ENCODE results near the gene CDH13. TPM values are rescaled to one million over a fixed set of nuclear protein-coding genes. Genes with fewer than 3 reads are reported as not detected.

CDH13 gene
- total and polyA plus RNA-seq, 10 of the 15 experiments (the other 5 are each of a cell fraction or from before 2014, with no cell fraction given) = under 0.01 to 0.05 TPM; not detected in 8

- H3K9ac ChIP-seq (ENCODE audit: control insufficient read depth, insufficient read depth, low read length) = no peak overlapping the region; the same call in 1 of the 2 replicates
- SMC1A ChIA-PET (ENCODE audit: uncharacterized antibody, unreplicated experiment) = interaction anchor here (2.0 to 2.2 kb wide), 2 partner anchors 10 to 21 kb away, joined by 5 to 8 read pairs; no protein-coding TSS in a partner anchor
Measured at GRCh38 chr16:82650804-82651203, 24.0 kb downstream of the CDH13 start.

DNA sequence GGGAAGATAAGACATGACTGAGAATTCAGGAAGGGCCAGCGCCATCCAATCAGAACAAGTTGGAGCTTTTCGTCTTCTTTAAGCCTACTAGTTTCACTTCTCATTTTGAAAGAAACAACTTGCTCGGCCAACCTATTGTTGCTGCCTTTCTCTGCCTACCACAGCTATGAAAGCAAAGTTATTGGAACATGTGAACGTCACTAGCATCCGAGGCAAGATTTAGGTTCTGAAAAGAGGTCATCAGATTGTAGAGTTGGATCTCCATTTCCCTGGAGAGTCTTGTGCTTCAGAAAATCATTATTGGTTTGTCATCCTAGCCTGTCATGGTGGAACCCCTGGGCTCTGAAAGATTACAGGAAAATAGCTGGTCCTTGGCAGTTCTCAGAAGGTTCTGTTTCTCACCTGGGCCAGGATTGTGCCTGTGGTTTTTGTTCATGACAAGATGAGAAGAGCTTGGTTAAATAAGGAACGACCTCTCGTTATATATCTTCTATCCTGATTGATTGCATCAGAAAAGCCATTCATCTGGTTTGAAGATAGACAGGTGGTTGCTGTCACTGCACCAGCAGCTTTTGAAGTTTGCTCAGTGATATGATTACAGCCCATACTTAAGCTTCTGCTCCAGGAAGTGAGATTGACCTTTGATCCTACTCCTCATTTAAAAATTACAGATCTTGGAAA lies 25.3 kb downstream of the CDH13 start:
- TSS peak; percentile 80 for BruUV-seq (replicated peaks)
- no peak overlapping the region for H3K4me3 ChIP-seq
- POLR2A ChIA-PET = interaction anchor here (0.5 to 1.7 kb wide), 2 partner anchors 9 kb away, joined by 4 to 8 read pairs; no protein-coding TSS in a partner anchor
- no peak for TF ChIP-seq HCFC1 (IDR thresholded peaks at IDR 0.05; ENCODE audit: low read length)
- TF ChIP-seq SIX5 (IDR thresholded peaks at IDR 0.05; ENCODE audit: low read depth, low read length, severe bottlenecking) = no peak
- 0 out of 2 replicates have a peak, but pooled peaks have one; percentile 4 for TF ChIP-seq SMC3 (IDR thresholded peaks at IDR 0.05; ENCODE audit: borderline replicate concordance, low read length)
- peak; percentile 72 for TF ChIP-seq RUNX3 (IDR thresholded peaks at IDR 0.05; ENCODE audit: low read length)
- TF ChIP-seq, protein P1, sequence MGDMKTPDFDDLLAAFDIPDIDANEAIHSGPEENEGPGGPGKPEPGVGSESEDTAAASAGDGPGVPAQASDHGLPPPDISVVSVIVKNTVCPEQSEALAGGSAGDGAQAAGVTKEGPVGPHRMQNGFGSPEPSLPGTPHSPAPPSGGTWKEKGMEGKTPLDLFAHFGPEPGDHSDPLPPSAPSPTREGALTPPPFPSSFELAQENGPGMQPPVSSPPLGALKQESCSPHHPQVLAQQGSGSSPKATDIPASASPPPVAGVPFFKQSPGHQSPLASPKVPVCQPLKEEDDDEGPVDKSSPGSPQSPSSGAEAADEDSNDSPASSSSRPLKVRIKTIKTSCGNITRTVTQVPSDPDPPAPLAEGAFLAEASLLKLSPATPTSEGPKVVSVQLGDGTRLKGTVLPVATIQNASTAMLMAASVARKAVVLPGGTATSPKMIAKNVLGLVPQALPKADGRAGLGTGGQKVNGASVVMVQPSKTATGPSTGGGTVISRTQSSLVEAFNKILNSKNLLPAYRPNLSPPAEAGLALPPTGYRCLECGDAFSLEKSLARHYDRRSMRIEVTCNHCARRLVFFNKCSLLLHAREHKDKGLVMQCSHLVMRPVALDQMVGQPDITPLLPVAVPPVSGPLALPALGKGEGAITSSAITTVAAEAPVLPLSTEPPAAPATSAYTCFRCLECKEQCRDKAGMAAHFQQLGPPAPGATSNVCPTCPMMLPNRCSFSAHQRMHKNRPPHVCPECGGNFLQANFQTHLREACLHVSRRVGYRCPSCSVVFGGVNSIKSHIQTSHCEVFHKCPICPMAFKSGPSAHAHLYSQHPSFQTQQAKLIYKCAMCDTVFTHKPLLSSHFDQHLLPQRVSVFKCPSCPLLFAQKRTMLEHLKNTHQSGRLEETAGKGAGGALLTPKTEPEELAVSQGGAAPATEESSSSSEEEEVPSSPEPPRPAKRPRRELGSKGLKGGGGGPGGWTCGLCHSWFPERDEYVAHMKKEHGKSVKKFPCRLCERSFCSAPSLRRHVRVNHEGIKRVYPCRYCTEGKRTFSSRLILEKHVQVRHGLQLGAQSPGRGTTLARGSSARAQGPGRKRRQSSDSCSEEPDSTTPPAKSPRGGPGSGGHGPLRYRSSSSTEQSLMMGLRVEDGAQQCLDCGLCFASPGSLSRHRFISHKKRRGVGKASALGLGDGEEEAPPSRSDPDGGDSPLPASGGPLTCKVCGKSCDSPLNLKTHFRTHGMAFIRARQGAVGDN (IDR thresholded peaks at IDR 0.05) = peak; percentile 27; the same call in 1 of the 2 replicates
- 0 out of 2 replicates have a peak, but pooled peaks have one; percentile 43 for TF ChIP-seq TCF3 (IDR thresholded peaks at IDR 0.05; ENCODE audit: borderline replicate concordance, insufficient read depth, low read depth, low read length)
- no peak for TF ChIP-seq NFXL1 (IDR thresholded peaks at IDR 0.05; ENCODE audit: borderline replicate concordance)

More at GRCh38 chr16:82650804-82651203, 24.0 kb downstream of the CDH13 start:
- H3K4me2 ChIP-seq (ENCODE audit: control insufficient read depth, insufficient read depth) = peak overlapping the region; percentile 88
- intact Hi-C loops (cut with micrococcal nuclease; ENCODE audit: unreplicated experiment) (loop anchor here (5.0 to 10.0 kb wide), 3 partner anchors 86 to 1646 kb away; partner anchors contain the start of genes CENPN and CMC2), in situ Hi-C loops (cut with MboI) (no loop called here)
- no TSS peak for BruUV-seq (replicated peaks)
- H4K20me1 ChIP-seq (ENCODE audit: control insufficient read depth, insufficient read depth) = no peaks in the 10 kb centered on the region
- H3K36me3 ChIP-seq (ENCODE audit: control insufficient read depth in 2 of 2, insufficient read depth in 2 of 2, low read length in 1 of 2) = no peaks in the 10 kb centered on the region
- no peaks in the 10 kb centered on the region for H3K79me2 ChIP-seq (ENCODE audit: control insufficient read depth, insufficient read depth, low read length)
- no peak overlapping the region for H2AFZ ChIP-seq (ENCODE audit: control insufficient read depth, low read depth, low read length)
- no peak for DNase-seq (ENCODE audit: low read depth, low spot score)
- 50% methylated on average over 2 of the region's 2 CpGs for WGBS (ENCODE audit: insufficient coverage, insufficient replicate concordance, low lambda C conversion rate, missing lambda C conversion rate)
- ChIA-PET RAD21 (ENCODE audit: unreplicated experiment) (interaction anchor here (0.6 kb wide), 1 partner anchor 796 kb away, joined by 4 read pairs; no protein-coding TSS in a partner anchor), CTCF (interaction anchor here (2.0 to 10.3 kb wide), 2 partner anchors 9 to 20 kb away, joined by 5 to 100 read pairs; no protein-coding TSS in a partner anchor), POLR2A (interaction anchor here (1.7 kb wide), 1 partner anchor 8 kb away, joined by 8 read pairs; no protein-coding TSS in a partner anchor)
- no peak for FAIRE-seq
- no peaks in the 10 kb centered on the region; the same call in 2 of the 3 replicates for H3K9me3 ChIP-seq (replicated peaks; ENCODE audit: control insufficient read depth, insufficient read depth, low read length)
- TF ChIP-seq JUNB (IDR thresholded peaks at IDR 0.05) (no peak), RUNX3 (IDR thresholded peaks at IDR 0.05; ENCODE audit: low read length) (peak; percentile 74), NFIC (IDR thresholded peaks at IDR 0.05; ENCODE audit: low read depth, low read length) (0 out of 2 replicates have a peak, but pooled peaks have one; percentile 16), POU2F2 (IDR thresholded peaks at IDR 0.05; ENCODE audit: borderline replicate concordance, low read depth, low read length) (no peak), CREM (IDR thresholded peaks at IDR 0.05; ENCODE audit: low read depth) (no peak)
- no peak overlapping the region for H3K4me3 ChIP-seq
- no peaks in the 10 kb centered on the region for H3K27me3 ChIP-seq (replicated peaks in 1 of 2; ENCODE audit: control insufficient read depth in 2 of 2, insufficient read depth in 2 of 2, low read length in 1 of 2)
- ATAC-seq = no peak
- H3K27ac ChIP-seq (ENCODE audit: control insufficient read depth, insufficient read depth) = no peak overlapping the region; the same call in 1 of the 2 replicates
- H3K4me1 ChIP-seq (ENCODE audit: control insufficient read depth, insufficient read depth, low read length) = peaks cover 53% of the 10 kb centered on the region

More for the DNA sequence above, 25.3 kb downstream of the CDH13 start:
- CTCF ChIA-PET = interaction anchor here (1.2 to 10.3 kb wide), 4 partner anchors 11 to 22 kb away, joined by 5 to 100 read pairs (median 6); no protein-coding TSS in a partner anchor
- intact Hi-C loops (cut with micrococcal nuclease; ENCODE audit: unreplicated experiment) = loop anchor here (5.0 to 10.0 kb wide), 3 partner anchors 85 to 1647 kb away; partner anchors contain the start of genes CENPN and CMC2
- H3K4me2 ChIP-seq (ENCODE audit: control insufficient read depth, insufficient read depth) = peak overlapping the region; percentile 88
- FAIRE-seq (peak; percentile 85), DNase-seq (ENCODE audit: low read depth, low spot score) (peak; percentile 74), ATAC-seq (peak; percentile 60)
- RAD21 ChIA-PET (ENCODE audit: unreplicated experiment) = interaction anchor here (1.3 to 3.2 kb wide), 5 partner anchors 9 to 84 kb away, joined by 4 to 14 read pairs (median 5); no protein-coding TSS in a partner anchor
- H3K79me2 ChIP-seq (ENCODE audit: control insufficient read depth, insufficient read depth, low read length) = no peaks in the 10 kb centered on the region
- in situ Hi-C loops (cut with MboI) = no loop called here
- H3K9me3 ChIP-seq (replicated peaks; ENCODE audit: control insufficient read depth, insufficient read depth, low read length) = no peaks in the 10 kb centered on the region; the same call in 2 of the 3 replicates
- peak overlapping the region; percentile 96 for H3K27ac ChIP-seq (ENCODE audit: control insufficient read depth, insufficient read depth)
- peak overlapping the region; percentile 66 for H3K9ac ChIP-seq (ENCODE audit: control insufficient read depth, insufficient read depth, low read length)
- peak overlapping the region; percentile 81 for H2AFZ ChIP-seq (ENCODE audit: control insufficient read depth, low read depth, low read length)
- H3K36me3 ChIP-seq (ENCODE audit: control insufficient read depth in 2 of 2, insufficient read depth in 2 of 2, low read length in 1 of 2) = no peaks in the 10 kb centered on the region
- H4K20me1 ChIP-seq (ENCODE audit: control insufficient read depth, insufficient read depth) = no peaks in the 10 kb centered on the region
- 1% methylated on average over 7 of the region's 7 CpGs for WGBS (ENCODE audit: insufficient coverage, insufficient replicate concordance, low lambda C conversion rate, missing lambda C conversion rate)
- H3K27me3 ChIP-seq (replicated peaks in 1 of 2; ENCODE audit: control insufficient read depth in 2 of 2, insufficient read depth in 2 of 2, low read length in 1 of 2) = no peaks in the 10 kb centered on the region
- SMC1A ChIA-PET (ENCODE audit: uncharacterized antibody, unreplicated experiment) = interaction anchor here (0.6 to 5.9 kb wide), 9 partner anchors 9 to 1209 kb away, joined by 3 to 63 read pairs (median 3); no protein-coding TSS in a partner anchor
- H3K4me1 ChIP-seq (ENCODE audit: control insufficient read depth, insufficient read depth, low read length) = peaks cover 56% of the 10 kb centered on the region
